GM11168 (cell line): ENCODE measurements around the gene PROB1.
"Not testable (repeated sequence)": the region's sequence is repeated elsewhere in the genome, so short reads cannot be mapped to it uniquely, and the experiment has no call there.

ENCODE experiments used
- in situ Hi-C: fragments of 300-500 bp; cut with MboI; formaldehyde crosslinking; loops from one replicate; pipeline ENCODE4 v1.12.0; 2022; ENCODE audit warnings: low sequenced_read_pairs; ENCODE audit not compliant: unreplicated experiment

The PROB1 gene

GRCh38 chr5:139394654-139395566 lies at the start of gene PROB1:
Gene PROB1 (minus strand): TSS chr5:139395104. CDS start chr5:139395081, 23 bp downstream.
- in situ Hi-C loops = no loop called here

- in situ Hi-C loops = no loop called here
These were observed 49.0 kb upstream of the PROB1 start for GRCh38 chr5:139443831-139444453.

GRCh38 chr5:139440416-139440815 lies 45.5 kb upstream of the PROB1 start:
- in situ Hi-C loops = not testable (repeated sequence)

GRCh38 chr5:139439013-139439903 lies 44.4 kb upstream of the PROB1 start, which contains the start of gene DNAJC18:
Gene DNAJC18 (minus strand): TSS chr5:139439525. CDS start chr5:139439445, 80 bp downstream.
- in situ Hi-C loops = no loop called here

- in situ Hi-C loops = no loop called here
These were observed 43.8 kb upstream of the PROB1 start for GRCh38 chr5:139438707-139439012.

GRCh38 chr5:139435676-139436075 lies 40.8 kb upstream of the PROB1 start:
- in situ Hi-C loops = no loop called here

GRCh38 chr5:139431706-139432105 lies 36.8 kb upstream of the PROB1 start:
- in situ Hi-C loops = no loop called here

- in situ Hi-C loops = no loop called here
These were observed 35.1 kb upstream of the PROB1 start for GRCh38 chr5:139430015-139430414.

- in situ Hi-C loops = loop anchor here (10.0 kb wide), 1 partner anchor 48 kb away; the partner anchor contains the start of gene SMIM33
These were observed 31.4 kb upstream of the PROB1 start for GRCh38 chr5:139426203-139426885.

- in situ Hi-C loops = loop anchor here (10.0 kb wide), 1 partner anchor 49 kb away; the partner anchor contains the start of gene SMIM33
These were observed 30.6 kb upstream of the PROB1 start for GRCh38 chr5:139425497-139425896.

- in situ Hi-C loops = loop anchor here (10.0 kb wide), 1 partner anchor 52 kb away; the partner anchor contains the start of gene SMIM33
These were observed 27.5 kb upstream of the PROB1 start for GRCh38 chr5:139422307-139422893.

- in situ Hi-C loops = loop anchor here (10.0 kb wide), 1 partner anchor 55 kb away; the partner anchor contains the start of gene SMIM33
These were observed 24.6 kb upstream of the PROB1 start for GRCh38 chr5:139419226-139420192.

- in situ Hi-C loops = no loop called here
These were observed 23.9 kb upstream of the PROB1 start for GRCh38 chr5:139418793-139419192.

GRCh38 chr5:139417214-139417613 lies 22.3 kb upstream of the PROB1 start:
- in situ Hi-C loops = no loop called here

- in situ Hi-C loops = no loop called here
These were observed 21.7 kb upstream of the PROB1 start for GRCh38 chr5:139416651-139417050.

GRCh38 chr5:139415869-139416268 lies 21.0 kb upstream of the PROB1 start:
- in situ Hi-C loops = no loop called here

GRCh38 chr5:139415221-139415861 lies 20.4 kb upstream of the PROB1 start:
- in situ Hi-C loops = no loop called here
